ENCODE results near the gene NAGA.

NAGA gene

GRCh38 chr22:42039271-42039670, 31.3 kb downstream of the NAGA start:
- DNase-seq (ENCODE audit: low read depth, low spot score) = no peak

GRCh38 chr22:42035256-42035655, 35.4 kb downstream of the NAGA start:
- DNase-seq (ENCODE audit: low read depth, low spot score) = no peak

GRCh38 chr22:42033263-42034181, 37.1 kb downstream of the NAGA start:
- no peak for DNase-seq (ENCODE audit: low read depth, low spot score)

GRCh38 chr22:42026705-42027104, 43.9 kb downstream of the NAGA start:
- DNase-seq (ENCODE audit: low read depth, low spot score) = no peak

- DNase-seq (ENCODE audit: low read depth, low spot score) = no peak
Measured at GRCh38 chr22:42025421-42025820, 45.2 kb downstream of the NAGA start.

GRCh38 chr22:42022162-42022847, 48.3 kb downstream of the NAGA start:
- DNase-seq (ENCODE audit: low read depth, low spot score) = no peak

- DNase-seq (ENCODE audit: low read depth, low spot score) = no peak
Measured at GRCh38 chr22:42021571-42021970, 49.0 kb downstream of the NAGA start.

GRCh38 chr22:42018224-42018623, 52.4 kb downstream of the NAGA start:
- no peak for DNase-seq (ENCODE audit: low read depth, low spot score)

GRCh38 chr22:42016111-42016510, 54.5 kb downstream of the NAGA start:
- DNase-seq (ENCODE audit: low read depth, low spot score) = no peak

GRCh38 chr22:42013385-42013784, 57.2 kb downstream of the NAGA start:
- no peak for DNase-seq (ENCODE audit: low read depth, low spot score)

- no peak for DNase-seq (ENCODE audit: low read depth, low spot score)
Measured at GRCh38 chr22:42010778-42011177, 59.8 kb downstream of the NAGA start.
